ENCODE data around the gene PLPP7. TPM values are rescaled to one million over a fixed set of nuclear protein-coding genes. Genes with fewer than 3 reads are reported as not detected.
A peak's percentile ranks its signal among the peaks of the same experiment; 100 is the strongest.

The PLPP7 gene
- total and polyA plus RNA-seq, 11 donors = 56.1 to 293 (median 109) TPM

GRCh38 chr9:131263701-131264100 is 25.8 kb upstream of the PLPP7 start:
- DNase-seq (peak in 2 of 5 donors; percentile 15 to 23), ATAC-seq (no peak)
- 82 to 87% (median 84%) methylated on average over 6 of the region's 6 CpGs for WGBS, 4 donors
- intact Hi-C loops (cut with DNase I) = no loop called here
- no peak overlapping the region for H3K4me3 ChIP-seq
- TF ChIP-seq POLR2A (IDR thresholded peaks at IDR 0.05) = no peak
- TF ChIP-seq, protein P1, sequence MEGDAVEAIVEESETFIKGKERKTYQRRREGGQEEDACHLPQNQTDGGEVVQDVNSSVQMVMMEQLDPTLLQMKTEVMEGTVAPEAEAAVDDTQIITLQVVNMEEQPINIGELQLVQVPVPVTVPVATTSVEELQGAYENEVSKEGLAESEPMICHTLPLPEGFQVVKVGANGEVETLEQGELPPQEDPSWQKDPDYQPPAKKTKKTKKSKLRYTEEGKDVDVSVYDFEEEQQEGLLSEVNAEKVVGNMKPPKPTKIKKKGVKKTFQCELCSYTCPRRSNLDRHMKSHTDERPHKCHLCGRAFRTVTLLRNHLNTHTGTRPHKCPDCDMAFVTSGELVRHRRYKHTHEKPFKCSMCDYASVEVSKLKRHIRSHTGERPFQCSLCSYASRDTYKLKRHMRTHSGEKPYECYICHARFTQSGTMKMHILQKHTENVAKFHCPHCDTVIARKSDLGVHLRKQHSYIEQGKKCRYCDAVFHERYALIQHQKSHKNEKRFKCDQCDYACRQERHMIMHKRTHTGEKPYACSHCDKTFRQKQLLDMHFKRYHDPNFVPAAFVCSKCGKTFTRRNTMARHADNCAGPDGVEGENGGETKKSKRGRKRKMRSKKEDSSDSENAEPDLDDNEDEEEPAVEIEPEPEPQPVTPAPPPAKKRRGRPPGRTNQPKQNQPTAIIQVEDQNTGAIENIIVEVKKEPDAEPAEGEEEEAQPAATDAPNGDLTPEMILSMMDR (IDR thresholded peaks at IDR 0.05) = no peak
- H3K27ac ChIP-seq = peak overlapping the region; percentile 11 to 99 (median 28)
- peaks cover 0 to 48% (median 37%) of the 10 kb centered on the region in 9 donors for H3K36me3 ChIP-seq
- H3K4me1 ChIP-seq = peaks cover 5 to 71% (median 38%) of the 10 kb centered on the region in 12 donors
- no peaks in the 10 kb centered on the region for H3K27me3 ChIP-seq
- H3K9me3 ChIP-seq = no peaks in the 10 kb centered on the region

DNA sequence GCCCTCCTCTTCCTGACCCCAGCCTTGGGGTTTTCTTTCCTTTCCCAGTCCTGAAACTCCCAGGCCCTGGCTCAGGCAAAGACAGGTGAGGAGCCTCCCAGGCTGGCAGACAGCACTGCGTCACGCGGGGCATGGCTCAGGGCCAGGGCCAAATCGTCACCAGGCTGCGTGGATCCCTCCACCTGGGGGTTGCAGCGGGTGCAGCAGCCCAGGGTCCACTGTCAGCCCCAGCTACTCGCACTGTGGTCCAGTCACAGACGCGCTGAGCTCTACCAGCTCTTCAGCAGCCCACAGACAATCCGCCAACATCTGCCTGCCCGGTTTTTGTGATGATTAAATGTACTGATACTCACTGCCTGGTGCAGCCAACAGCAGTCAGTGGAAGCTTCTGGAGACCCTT is 25.3 kb upstream of the PLPP7 start:
- peaks cover 0 to 43% (median 32%) of the 10 kb centered on the region in 9 donors for H3K36me3 ChIP-seq
- TF ChIP-seq, protein P1 (IDR thresholded peaks at IDR 0.05) = no peak
- TF ChIP-seq POLR2A (IDR thresholded peaks at IDR 0.05) = no peak
- ATAC-seq = peak in 3 of 4 donors; percentile 19 to 23 (median 19)
- H3K27ac ChIP-seq = peak overlapping the region; percentile 11 to 99 (median 28)
- peak in 3 of 5 donors; percentile 40 to 72 (median 55) for DNase-seq
- intact Hi-C loops (cut with DNase I) = no loop called here
- WGBS, 4 donors = 35 to 59% (median 51%) methylated on average over 6 to 11 of the region's 11 CpGs
- H3K4me1 ChIP-seq = peaks cover 5 to 73% (median 41%) of the 10 kb centered on the region in 12 donors
- H3K4me3 ChIP-seq = no peak overlapping the region
- H3K27me3 ChIP-seq = no peaks in the 10 kb centered on the region
- H3K9me3 ChIP-seq = no peaks in the 10 kb centered on the region

DNA sequence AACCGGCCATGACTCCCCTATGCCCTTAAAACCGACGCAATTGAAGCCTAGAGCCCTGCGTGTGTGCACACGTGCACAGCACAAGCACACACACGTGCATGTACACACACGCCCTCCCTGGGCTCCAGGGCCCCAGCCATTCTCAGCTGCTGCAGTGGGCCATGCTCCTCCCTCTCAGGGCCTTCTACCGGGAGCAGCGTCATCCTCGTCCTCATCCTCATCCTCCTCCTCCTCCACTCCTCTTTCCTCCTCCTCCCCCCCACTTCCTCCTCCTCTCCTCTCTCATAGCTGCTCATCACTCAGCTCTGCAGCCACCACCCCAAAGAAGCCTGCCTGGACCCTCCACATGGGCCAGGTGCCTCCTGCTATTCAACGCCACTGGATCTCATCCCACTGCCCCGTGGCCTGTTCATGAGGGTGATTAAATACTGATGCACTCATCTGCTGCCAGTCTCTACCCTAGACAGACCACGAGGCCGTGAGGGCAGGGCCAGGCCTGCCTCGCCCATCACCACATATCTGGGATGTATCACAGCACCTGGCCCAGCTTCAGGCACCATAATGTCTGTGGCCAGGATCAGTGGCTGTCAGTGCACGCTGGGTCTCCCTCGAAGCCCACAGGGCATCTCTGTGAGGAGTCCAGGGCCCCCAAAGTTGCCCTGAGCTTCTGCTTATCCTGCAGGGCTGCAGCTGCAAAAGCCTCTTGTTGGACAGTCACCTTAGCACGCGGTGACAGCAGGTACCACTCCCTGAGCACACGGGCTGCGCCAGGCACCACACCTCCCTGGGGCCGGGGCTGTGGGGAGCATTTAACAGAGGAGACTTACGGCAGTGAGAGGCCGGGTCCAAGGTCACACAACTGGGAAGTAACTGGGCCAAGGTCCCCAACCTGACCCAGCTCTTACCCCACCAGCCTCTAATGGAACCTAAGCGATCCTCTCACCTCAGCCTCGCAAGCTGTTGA is 23.0 kb upstream of the PLPP7 start:
- WGBS, 4 donors = 36 to 43% (median 37%) methylated on average over 24 to 26 of the region's 26 CpGs
- no peaks in the 10 kb centered on the region for H3K9me3 ChIP-seq
- H3K27ac ChIP-seq = peak overlapping the region in 11 of 12 donors; percentile 17 to 99 (median 97)
- no peak for TF ChIP-seq POLR2A (IDR thresholded peaks at IDR 0.05)
- TF ChIP-seq, protein P1 (IDR thresholded peaks at IDR 0.05) = no peak
- DNase-seq (peak; percentile 53 to 74 (median 66)), ATAC-seq (peak in 3 of 4 donors; percentile 40 to 64 (median 44))
- intact Hi-C loops (cut with DNase I) = no loop called here
- peaks cover 11 to 96% (median 61%) of the 10 kb centered on the region in 12 donors for H3K4me1 ChIP-seq
- peaks cover 0 to 19% (median 12%) of the 10 kb centered on the region in 9 donors for H3K36me3 ChIP-seq
- no peaks in the 10 kb centered on the region for H3K27me3 ChIP-seq
- H3K4me3 ChIP-seq = peak overlapping the region in 1 of 12 donors; percentile 25

All from heart left ventricle (tissue), 16 donors.